Loucy (cell line): ENCODE measurements around the gene DMRT3.

Source experiments
- EZH2phosphoT487 ChIP-seq: fragments of 200-600 bp; IDR thresholded peaks from 2 replicates; pipeline ENCODE4 v1.6.1; 2018; ENCODE audit warnings: antibody characterized with exemption, mild to moderate bottlenecking, moderate library complexity, borderline replicate concordance
- TF ChIP-seq, protein P1 (sequence below): fragments of 200-600 bp; sonication (generic); conservative IDR thresholded peaks from 2 replicates; pipeline ENCODE4 v1.5.1; 2014; ENCODE audit warnings: mild to moderate bottlenecking, antibody characterized with exemption, low read length

DNA sequence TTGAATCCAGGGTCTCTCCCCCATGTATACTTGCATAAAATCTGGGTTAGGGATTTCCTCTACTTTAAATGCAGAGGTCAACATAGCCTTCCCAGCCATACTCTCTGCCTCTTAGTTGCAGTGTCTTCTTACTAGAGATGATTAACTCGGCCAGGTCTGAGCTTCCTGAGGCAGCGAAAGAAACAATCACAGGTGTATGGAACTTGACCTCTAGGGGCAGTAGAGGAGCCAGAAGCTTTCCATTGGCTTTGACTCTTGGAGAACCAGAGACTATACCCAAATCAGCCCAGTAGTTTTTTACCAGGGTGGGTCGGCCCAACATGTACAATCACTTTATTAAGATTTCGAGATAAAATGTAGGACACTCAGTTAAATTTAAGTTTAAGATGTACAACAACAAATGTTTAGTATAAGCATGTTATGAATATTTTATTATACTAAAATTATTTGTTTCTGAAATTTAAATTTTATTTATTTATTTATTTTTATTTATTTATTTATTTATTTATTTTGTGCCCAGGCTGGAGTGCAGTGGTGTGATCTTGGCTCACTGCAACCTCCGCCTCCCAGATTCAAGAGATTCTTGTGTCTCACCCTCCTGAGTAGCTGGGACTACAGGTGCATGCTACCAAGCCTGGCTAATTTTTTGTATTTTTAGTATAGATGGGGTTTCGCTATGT is 48.0 kb upstream of the DMRT3 start:
- TF ChIP-seq, protein P1, sequence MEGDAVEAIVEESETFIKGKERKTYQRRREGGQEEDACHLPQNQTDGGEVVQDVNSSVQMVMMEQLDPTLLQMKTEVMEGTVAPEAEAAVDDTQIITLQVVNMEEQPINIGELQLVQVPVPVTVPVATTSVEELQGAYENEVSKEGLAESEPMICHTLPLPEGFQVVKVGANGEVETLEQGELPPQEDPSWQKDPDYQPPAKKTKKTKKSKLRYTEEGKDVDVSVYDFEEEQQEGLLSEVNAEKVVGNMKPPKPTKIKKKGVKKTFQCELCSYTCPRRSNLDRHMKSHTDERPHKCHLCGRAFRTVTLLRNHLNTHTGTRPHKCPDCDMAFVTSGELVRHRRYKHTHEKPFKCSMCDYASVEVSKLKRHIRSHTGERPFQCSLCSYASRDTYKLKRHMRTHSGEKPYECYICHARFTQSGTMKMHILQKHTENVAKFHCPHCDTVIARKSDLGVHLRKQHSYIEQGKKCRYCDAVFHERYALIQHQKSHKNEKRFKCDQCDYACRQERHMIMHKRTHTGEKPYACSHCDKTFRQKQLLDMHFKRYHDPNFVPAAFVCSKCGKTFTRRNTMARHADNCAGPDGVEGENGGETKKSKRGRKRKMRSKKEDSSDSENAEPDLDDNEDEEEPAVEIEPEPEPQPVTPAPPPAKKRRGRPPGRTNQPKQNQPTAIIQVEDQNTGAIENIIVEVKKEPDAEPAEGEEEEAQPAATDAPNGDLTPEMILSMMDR = peak; percentile 79
- TF ChIP-seq EZH2phosphoT487 = no peak
